Chondrocyte (in vitro differentiated cells): ENCODE measurements around the gene WDR48. TPM values are rescaled to one million over a fixed set of nuclear protein-coding genes. Genes with fewer than 3 reads are reported as not detected.
"Not testable (repeated sequence)": the region's sequence is repeated elsewhere in the genome, so short reads cannot be mapped to it uniquely, and the experiment has no call there.

Source experiments
- DNase-seq: peaks from one replicate; pipeline ENCODE4 v3.0.0; 2021; ENCODE audit warnings: mixed read lengths, low spot score
- H3K27ac Mint-ChIP-seq: one replicate; pipeline ENCODE4 v1.8.0; 2021; ENCODE audit warnings: mild to moderate bottlenecking, moderate library complexity, mixed read lengths; ENCODE audit not compliant: unreplicated experiment
- H3K27me3 Mint-ChIP-seq: 2 replicates; pipeline ENCODE4 v1.8.0; 2021; ENCODE audit warnings: low read depth, mixed read lengths
- H3K36me3 Mint-ChIP-seq: 2 replicates; pipeline ENCODE4 v1.8.0; 2021; ENCODE audit warnings: low read depth, mixed read lengths
- H3K4me1 Mint-ChIP-seq: 2 replicates; pipeline ENCODE4 v1.8.0; 2021; ENCODE audit warnings: low read depth, mild to moderate bottlenecking, mixed read lengths
- H3K4me3 Mint-ChIP-seq: one replicate; pipeline ENCODE4 v1.8.0; 2021; ENCODE audit warnings: mild to moderate bottlenecking, moderate library complexity, mixed read lengths; ENCODE audit not compliant: unreplicated experiment
- H3K9me3 Mint-ChIP-seq: 2 replicates; pipeline ENCODE4 v1.8.0; 2021; ENCODE audit warnings: low read depth, mixed read lengths
- CTCF ChIP-seq: fragments of 200-600 bp; sonication (generic); IDR thresholded peaks from 2 replicates; pipeline ENCODE4 v1.5.0; 2021; ENCODE audit warnings: antibody characterized with exemption, mild to moderate bottlenecking, moderate library complexity
- total RNA-seq: library from RNA; stranded (reverse); gene quantifications from 3 replicates; pipeline ENCODE4 v1.2.1, GENCODE V29; 2021

WDR48 gene
- total RNA-seq, 1 donor from 2014 or later, result 31.8 TPM

GRCh38 chr3:39050029-39050428 is 1.8 kb upstream of the WDR48 start:
- Mint-ChIP-seq H3K27me3 (peaks cover 14% of the 10 kb centered on the region), H3K9me3 (no peaks in the 10 kb centered on the region), H3K27ac (no peak overlapping the region), H3K4me1 (peaks cover 15% of the 10 kb centered on the region), H3K4me3 (no peak overlapping the region), H3K36me3 (no peaks in the 10 kb centered on the region)
- no peak for DNase-seq
- TF ChIP-seq CTCF, result no peak

GRCh38 chr3:39052583-39052982 is 767 bp downstream of the WDR48 start:
- Mint-ChIP-seq H3K4me1 (peaks cover 24% of the 10 kb centered on the region), H3K27ac (peak overlapping the region; percentile 28), H3K27me3 (peaks cover 6% of the 10 kb centered on the region), H3K4me3 (peak overlapping the region; percentile 89), H3K36me3 (no peaks in the 10 kb centered on the region), H3K9me3 (no peaks in the 10 kb centered on the region)
- DNase-seq, result no peak
- no peak for TF ChIP-seq CTCF

GRCh38 chr3:39053696-39054095 is 1.9 kb downstream of the WDR48 start:
- H3K27me3 Mint-ChIP-seq, result peaks cover 2% of the 10 kb centered on the region
- peaks cover 24% of the 10 kb centered on the region for H3K4me1 Mint-ChIP-seq
- H3K9me3 Mint-ChIP-seq, result no peaks in the 10 kb centered on the region
- no peak overlapping the region for H3K4me3 Mint-ChIP-seq
- DNase-seq, result no peak
- H3K27ac Mint-ChIP-seq, result no peak overlapping the region
- H3K36me3 Mint-ChIP-seq, result no peaks in the 10 kb centered on the region
- TF ChIP-seq CTCF, result no peak

GRCh38 chr3:39056151-39056550 is 4.3 kb downstream of the WDR48 start:
- DNase-seq, result no peak

GRCh38 chr3:39061228-39061627 is 9.4 kb downstream of the WDR48 start:
- peaks cover 31% of the 10 kb centered on the region for H3K4me1 Mint-ChIP-seq
- not testable (repeated sequence) for H3K27me3 Mint-ChIP-seq, H3K4me3 Mint-ChIP-seq, H3K27ac Mint-ChIP-seq, H3K36me3 Mint-ChIP-seq, DNase-seq, H3K9me3 Mint-ChIP-seq

More at GRCh38 chr3:39056151-39056550, 4.3 kb downstream of the WDR48 start:
- no peak for TF ChIP-seq CTCF
- no peaks in the 10 kb centered on the region for H3K36me3 Mint-ChIP-seq
- no peak overlapping the region for H3K4me3 Mint-ChIP-seq
- H3K4me1 Mint-ChIP-seq, result peaks cover 27% of the 10 kb centered on the region
- H3K9me3 Mint-ChIP-seq, result no peaks in the 10 kb centered on the region
- H3K27ac Mint-ChIP-seq, result no peak overlapping the region
- no peaks in the 10 kb centered on the region for H3K27me3 Mint-ChIP-seq

- no peak for TF ChIP-seq CTCF
- Mint-ChIP-seq H3K9me3 (no peaks in the 10 kb centered on the region), H3K27ac (no peak overlapping the region), H3K36me3 (no peaks in the 10 kb centered on the region), H3K27me3 (no peaks in the 10 kb centered on the region), H3K4me1 (peaks cover 28% of the 10 kb centered on the region), H3K4me3 (no peak overlapping the region)
- DNase-seq, result no peak
These were observed 10.4 kb downstream of the WDR48 start for GRCh38 chr3:39062180-39062579.
